Naive thymus-derived CD8-positive, alpha-beta T cell (primary cell): ENCODE results near the gene MTFMT. TPM values are rescaled to one million over a fixed set of nuclear protein-coding genes. Genes with fewer than 3 reads are reported as not detected.

Source experiments
- ATAC-seq, 2 donors: fragments of 150-1000 bp; cut with Tn5 transposase in 1 of 2; sonication (Bioruptor Pico), chemical (Tn5 transposase) in 1 of 2; 1 replicate in 1 of 2; 2 replicates in 1 of 2; pipeline ENCODE4 v1.10.0; 2021; ENCODE audit warnings: mild to moderate bottlenecking in 2 of 2, moderate library complexity in 2 of 2
- POLR2A ChIA-PET: fragments of 350-600 bp; sonication (Branson Sonifier 250); formaldehyde crosslinking; loops from one replicate; lab custom pipeline; 2021; ENCODE audit warnings: antibody characterized with exemption; lab: Charles Lee
- DNase-seq, 10 donors: peaks; one replicate each; pipeline versions ENCODE4 v3.0.0 to v3.0.0-alpha.2; 2020 to 2022
- H3K27ac Mint-ChIP-seq, 10 donors: one replicate each; pipeline ENCODE4 v1.8.0; 2020 to 2022; ENCODE audit warnings: mild to moderate bottlenecking in 10 of 10, mixed read lengths in 10 of 10, moderate library complexity in 4 of 10, inconsistent platforms in 1 of 10
- H3K27me3 Mint-ChIP-seq, 5 donors: one replicate each; pipeline ENCODE4 v1.8.0; 2021 to 2022; ENCODE audit warnings: mixed read lengths in 5 of 5
- H3K36me3 Mint-ChIP-seq, 3 donors: one replicate each; pipeline ENCODE4 v1.8.0; 2020 to 2022; ENCODE audit warnings: mixed read lengths in 3 of 3, mild to moderate bottlenecking in 2 of 3, inconsistent platforms in 1 of 3
- H3K4me1 Mint-ChIP-seq, 4 donors: one replicate each; pipeline ENCODE4 v1.8.0; 2021 to 2022; ENCODE audit warnings: mixed read lengths in 4 of 4
- H3K4me3 Mint-ChIP-seq, 10 donors: one replicate each; pipeline ENCODE4 v1.8.0; 2020 to 2022; ENCODE audit warnings: mild to moderate bottlenecking in 10 of 10, mixed read lengths in 10 of 10, moderate library complexity in 6 of 10, inconsistent platforms in 1 of 10
- H3K9me3 Mint-ChIP-seq, 9 donors: one replicate each; pipeline ENCODE4 v1.8.0; 2020 to 2022; ENCODE audit warnings: mixed read lengths in 9 of 9, mild to moderate bottlenecking in 3 of 9, inconsistent platforms in 1 of 9, moderate library complexity in 1 of 9
- polyA plus RNA-seq, 3 donors: library from polyadenylated mRNA; unstranded; fragments of 300-500 nt; fragmentation: Illumina TruSeq; gene quantifications; one replicate each; pipeline ENCODE4 v1.2.3, GENCODE V29; 2021
- total RNA-seq, 8 experiments: library from RNA in 2 of 8; stranded (reverse) in 2 of 8; gene quantifications; one replicate each; pipeline ENCODE4 v1.2.3 and lab custom pipeline; 2021 to 2026

The MTFMT gene
- total and polyA plus RNA-seq, 5 experiments from 2014 or later: 19.4 to 30.2 (median 21.2) TPM

- no peak for DNase-seq
- H3K36me3 Mint-ChIP-seq: peaks cover under 1 to 75% (median 27%) of the 10 kb centered on the region in 3 donors
- POLR2A ChIA-PET: interaction anchor here (0.8 kb wide), 1 partner anchor 740 kb away, joined by 3 read pairs; no protein-coding TSS in a partner anchor
These were observed 60.0 kb downstream of the MTFMT start for GRCh38 chr15:64969401-64969800.

DNA sequence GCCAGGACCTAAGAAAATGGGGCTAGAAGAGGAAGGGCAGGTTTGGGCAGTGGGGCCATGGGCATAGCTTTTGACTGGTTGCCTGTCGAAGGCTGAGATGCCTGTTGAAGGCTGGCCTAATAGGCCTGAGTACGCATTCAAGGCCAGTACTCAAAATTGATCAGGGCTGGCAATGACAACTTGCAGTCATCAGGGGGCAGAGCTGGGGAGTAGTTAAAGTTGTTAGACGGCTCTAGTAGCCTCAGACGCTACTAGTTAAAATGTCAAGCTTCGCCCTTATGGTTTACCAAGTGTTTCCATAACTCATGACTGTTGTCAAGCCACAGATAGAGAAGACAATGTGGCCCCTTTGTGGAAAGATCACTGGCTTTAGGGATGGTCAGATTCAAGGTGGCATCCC lies 68.4 kb downstream of the MTFMT start:
- Mint-ChIP-seq H3K27me3 (no peaks in the 10 kb centered on the region), H3K9me3 (no peaks in the 10 kb centered on the region), H3K27ac (peak overlapping the region in 2 of 10 donors; percentile 41 to 72), H3K4me1 (no peaks in the 10 kb centered on the region), H3K4me3 (no peak overlapping the region), H3K36me3 (peaks cover 12 to 91% (median 42%) of the 10 kb centered on the region in 3 donors)
- POLR2A ChIA-PET: no interaction called here
- DNase-seq (no peak), ATAC-seq (no peak)

More at GRCh38 chr15:64969401-64969800, 60.0 kb downstream of the MTFMT start:
- no peaks in the 10 kb centered on the region for H3K27me3 Mint-ChIP-seq
- no peaks in the 10 kb centered on the region for H3K9me3 Mint-ChIP-seq
- ATAC-seq: no peak
- H3K4me1 Mint-ChIP-seq: no peaks in the 10 kb centered on the region
- H3K27ac Mint-ChIP-seq: no peak overlapping the region
- H3K4me3 Mint-ChIP-seq: no peak overlapping the region

GRCh38 chr15:64960153-64960552 lies 69.3 kb downstream of the MTFMT start:
- no peaks in the 10 kb centered on the region for H3K9me3 Mint-ChIP-seq
- H3K27ac Mint-ChIP-seq: no peak overlapping the region

GRCh38 chr15:64959128-64959527 lies 70.3 kb downstream of the MTFMT start:
- no peak for DNase-seq
- Mint-ChIP-seq H3K27ac (no peak overlapping the region), H3K27me3 (no peaks in the 10 kb centered on the region), H3K36me3 (peaks cover 9 to 78% (median 34%) of the 10 kb centered on the region in 3 donors), H3K4me3 (no peak overlapping the region), H3K9me3 (peaks cover 0 to 9% (median 0%) of the 10 kb centered on the region in 9 donors), H3K4me1 (peaks cover 2 to 10% (median 9%) of the 10 kb centered on the region in 4 donors)
- POLR2A ChIA-PET: no interaction called here
- no peak for ATAC-seq

More at GRCh38 chr15:64960153-64960552, 69.3 kb downstream of the MTFMT start:
- H3K4me1 Mint-ChIP-seq: peaks cover 0 to under 1% (median 0%) of the 10 kb centered on the region in 4 donors
- H3K36me3 Mint-ChIP-seq: peaks cover 12 to 89% (median 43%) of the 10 kb centered on the region in 3 donors
- H3K4me3 Mint-ChIP-seq: peak overlapping the region in 1 of 10 donors; percentile 63
- DNase-seq: no peak
- POLR2A ChIA-PET: no interaction called here
- H3K27me3 Mint-ChIP-seq: no peaks in the 10 kb centered on the region
- no peak for ATAC-seq

DNA sequence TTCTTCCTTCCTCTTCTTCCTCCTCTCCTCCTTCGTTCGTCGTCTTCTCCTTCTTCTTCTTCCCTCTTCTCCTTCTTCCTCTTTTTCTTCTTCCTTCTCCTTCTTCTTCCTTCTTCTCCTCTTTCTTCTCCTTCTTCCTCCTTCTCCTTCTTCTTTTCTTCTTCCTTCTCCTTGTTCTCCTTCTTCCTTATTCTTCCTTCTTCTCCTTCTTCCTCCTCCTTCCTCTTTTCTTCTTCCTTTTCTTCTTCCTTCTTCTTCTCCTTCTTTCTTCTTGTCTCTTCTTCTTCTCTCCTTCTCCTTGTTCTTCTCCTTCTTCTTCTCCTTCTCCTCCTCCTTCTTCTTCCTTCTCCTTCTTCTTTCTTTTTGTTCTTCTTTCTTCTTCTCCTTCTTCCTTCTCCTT lies 75.0 kb downstream of the MTFMT start:
- Mint-ChIP-seq H3K9me3 (peaks cover 0 to 20% (median 0%) of the 10 kb centered on the region in 9 donors), H3K36me3 (peaks cover 0 to 31% (median 6%) of the 10 kb centered on the region in 3 donors), H3K27me3 (no peaks in the 10 kb centered on the region), H3K4me1 (peaks cover 16 to 40% (median 34%) of the 10 kb centered on the region in 4 donors), H3K27ac (peak overlapping the region in 8 of 10 donors; percentile 56 to 99 (median 81)), H3K4me3 (peak overlapping the region in 1 of 10 donors; percentile 27)
- POLR2A ChIA-PET: no interaction called here
- DNase-seq: no peak
- no peak for ATAC-seq

DNA sequence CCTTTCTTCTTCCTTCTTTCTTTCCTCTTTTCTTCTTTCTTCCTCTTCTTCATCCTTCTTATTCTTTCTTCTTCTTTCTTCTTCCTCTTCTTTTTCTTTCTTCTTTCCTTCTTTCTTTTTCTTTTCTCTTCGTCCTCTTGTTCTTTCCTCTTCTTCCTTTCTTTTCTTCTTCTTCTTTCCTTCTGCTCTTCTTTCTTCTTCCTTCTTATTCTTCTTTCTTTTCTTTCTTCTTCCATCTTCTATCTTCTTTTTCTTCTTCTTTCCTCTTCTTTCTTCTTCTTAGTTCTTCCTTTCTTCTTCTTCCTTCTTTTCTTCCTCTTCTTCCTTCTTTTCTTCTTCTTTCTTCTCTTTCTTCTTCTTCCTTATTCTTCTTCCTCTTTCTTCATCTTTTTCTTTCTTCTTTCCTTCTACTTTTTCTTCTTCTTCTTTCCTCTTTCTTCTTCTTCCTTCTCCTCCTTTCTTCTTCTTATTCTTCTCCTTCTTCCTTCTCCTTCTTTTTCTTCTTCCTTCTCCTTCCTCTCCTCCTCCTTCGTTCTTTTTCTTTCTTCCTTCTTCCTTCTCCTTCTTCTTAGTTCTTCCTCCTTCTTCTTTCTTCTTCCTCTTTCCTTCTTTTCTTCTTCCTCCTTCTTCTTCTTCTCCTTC lies 77.5 kb downstream of the MTFMT start:
- no peak for ATAC-seq
- Mint-ChIP-seq H3K27me3 (no peaks in the 10 kb centered on the region), H3K4me3 (peak overlapping the region in 1 of 10 donors; percentile 36), H3K9me3 (peaks cover 0 to 20% (median 0%) of the 10 kb centered on the region in 9 donors), H3K27ac (peak overlapping the region; percentile 50 to 99 (median 77)), H3K4me1 (peaks cover 16 to 40% (median 34%) of the 10 kb centered on the region in 4 donors), H3K36me3 (peaks cover 0 to 14% (median 5%) of the 10 kb centered on the region in 3 donors)
- POLR2A ChIA-PET: no interaction called here
- DNase-seq: no peak

Other genes with a start within 250 kb of the MTFMT start
- under 1 TPM in 1 of 2 experiments, not detected in 1; 0.52 TPM for gene PIF1, start 204.0 kb downstream of the MTFMT start, total RNA-seq
- under 1 TPM in 2 of 3 donors, not detected in 1; 0.15 to 0.68 TPM for gene PIF1, start 204.0 kb downstream of the MTFMT start, polyA plus RNA-seq
- gene PLEKHO2, start 187.7 kb downstream of the MTFMT start, total RNA-seq: 1 to 10 TPM; 8.6 TPM
- 10 to 100 TPM in 2 of 3 donors, 1 to 10 TPM in 1; 8.9 to 19.3 (median 12.0) TPM for gene PLEKHO2, start 187.7 kb downstream of the MTFMT start, polyA plus RNA-seq
- 1 to 10 TPM; 5.4 to 6.0 TPM for gene ANKDD1A, start 117.7 kb downstream of the MTFMT start, total RNA-seq
- gene ANKDD1A, start 117.7 kb downstream of the MTFMT start, polyA plus RNA-seq: 1 to 10 TPM in 2 of 3 donors, under 1 TPM in 1; 0.06 to 2.2 (median 1.3) TPM
- 10 to 100 TPM; 55.2 to 58.2 TPM for gene SPG21, start 39.7 kb downstream of the MTFMT start, total RNA-seq
- 100 to 1,000 TPM; 117 to 129 (median 124) TPM for gene SPG21, start 39.7 kb downstream of the MTFMT start, polyA plus RNA-seq
- gene SLC51B, start 15.7 kb upstream of the MTFMT start, total RNA-seq: not detected
- gene SLC51B, start 15.7 kb upstream of the MTFMT start, polyA plus RNA-seq: not detected
- not detected for gene RASL12, start 38.4 kb upstream of the MTFMT start, total RNA-seq
- not detected for gene RASL12, start 38.4 kb upstream of the MTFMT start, polyA plus RNA-seq
- not detected for gene KBTBD13, start 47.1 kb upstream of the MTFMT start, total RNA-seq
- not detected for gene KBTBD13, start 47.1 kb upstream of the MTFMT start, polyA plus RNA-seq
- gene UBAP1L, start 85.6 kb upstream of the MTFMT start, total RNA-seq: 10 to 100 TPM; 14.2 to 16.6 TPM
- gene UBAP1L, start 85.6 kb upstream of the MTFMT start, polyA plus RNA-seq: under 1 TPM in 1 of 3 donors, not detected in 2; 0.20 TPM
- 10 to 100 TPM; 37.0 to 44.1 TPM for gene PDCD7, start 104.2 kb upstream of the MTFMT start, total RNA-seq
- 10 to 100 TPM; 13.1 to 19.4 (median 15.8) TPM for gene PDCD7, start 104.2 kb upstream of the MTFMT start, polyA plus RNA-seq
- 10 to 100 TPM; 59.6 to 60.2 TPM for gene CLPX, start 155.7 kb upstream of the MTFMT start, total RNA-seq
- 10 to 100 TPM; 30.0 to 33.8 (median 31.3) TPM for gene CLPX, start 155.7 kb upstream of the MTFMT start, polyA plus RNA-seq
- under 1 TPM; 0.44 TPM for gene CILP, start 181.8 kb upstream of the MTFMT start, total RNA-seq
- gene CILP, start 181.8 kb upstream of the MTFMT start, polyA plus RNA-seq: under 1 TPM in 1 of 3 donors, not detected in 2; 0.10 TPM